ENCODE measurements around the gene ADH1C.

DNA sequence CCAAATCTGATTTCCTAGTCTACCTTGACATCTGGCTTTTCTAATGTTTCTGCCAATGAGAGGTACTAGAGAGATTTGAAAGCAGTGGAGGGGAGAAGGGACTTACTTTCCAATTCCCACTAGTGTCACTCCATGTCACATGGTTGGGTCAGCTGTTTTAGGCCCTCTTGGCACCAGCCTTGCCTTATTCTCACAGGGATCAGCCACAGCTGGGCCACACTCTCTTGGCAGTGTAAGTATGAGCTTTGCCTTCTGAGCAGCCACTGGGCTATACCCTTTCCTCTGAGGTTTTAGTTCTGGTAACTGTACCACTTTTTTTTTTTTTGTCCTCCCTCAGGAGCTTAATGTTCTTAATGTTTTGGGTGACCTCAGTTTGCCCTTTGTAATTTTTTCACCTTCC lies 10.2 kb upstream of the ADH1C start:
- TF ChIP-seq, protein P1, sequence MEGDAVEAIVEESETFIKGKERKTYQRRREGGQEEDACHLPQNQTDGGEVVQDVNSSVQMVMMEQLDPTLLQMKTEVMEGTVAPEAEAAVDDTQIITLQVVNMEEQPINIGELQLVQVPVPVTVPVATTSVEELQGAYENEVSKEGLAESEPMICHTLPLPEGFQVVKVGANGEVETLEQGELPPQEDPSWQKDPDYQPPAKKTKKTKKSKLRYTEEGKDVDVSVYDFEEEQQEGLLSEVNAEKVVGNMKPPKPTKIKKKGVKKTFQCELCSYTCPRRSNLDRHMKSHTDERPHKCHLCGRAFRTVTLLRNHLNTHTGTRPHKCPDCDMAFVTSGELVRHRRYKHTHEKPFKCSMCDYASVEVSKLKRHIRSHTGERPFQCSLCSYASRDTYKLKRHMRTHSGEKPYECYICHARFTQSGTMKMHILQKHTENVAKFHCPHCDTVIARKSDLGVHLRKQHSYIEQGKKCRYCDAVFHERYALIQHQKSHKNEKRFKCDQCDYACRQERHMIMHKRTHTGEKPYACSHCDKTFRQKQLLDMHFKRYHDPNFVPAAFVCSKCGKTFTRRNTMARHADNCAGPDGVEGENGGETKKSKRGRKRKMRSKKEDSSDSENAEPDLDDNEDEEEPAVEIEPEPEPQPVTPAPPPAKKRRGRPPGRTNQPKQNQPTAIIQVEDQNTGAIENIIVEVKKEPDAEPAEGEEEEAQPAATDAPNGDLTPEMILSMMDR (IDR thresholded peaks at IDR 0.05) = no peak
- no peak for TF ChIP-seq POLR2A (IDR thresholded peaks at IDR 0.05)
